Activated T-cell treated with anti-CD3 and anti-CD28 coated beads for 24 hours (primary cell): ENCODE results near the gene SERINC2.
"Not testable (repeated sequence)": the region's sequence is repeated elsewhere in the genome, so short reads cannot be mapped to it uniquely, and the experiment has no call there.

Experiments
- DNase-seq: peaks from one replicate; pipeline ENCODE4 v3.0.0-alpha.2; 2020; ENCODE audit warnings: low read depth

Gene SERINC2

GRCh38 chr1:31414980-31415370 is 2.0 kb downstream of the SERINC2 start:
- no peak for DNase-seq

- DNase-seq = no peak
Observed at GRCh38 chr1:31415658-31416057, 2.6 kb downstream of the SERINC2 start.

GRCh38 chr1:31416101-31416736 is 3.2 kb downstream of the SERINC2 start:
- DNase-seq = no peak

GRCh38 chr1:31417148-31417547 is 4.1 kb downstream of the SERINC2 start:
- DNase-seq = no peak

- DNase-seq = no peak
Observed at GRCh38 chr1:31418626-31419323, 5.8 kb downstream of the SERINC2 start.

- no peak for DNase-seq
Observed at GRCh38 chr1:31420716-31421115, 7.7 kb downstream of the SERINC2 start.

- no peak for DNase-seq
Observed at GRCh38 chr1:31421371-31422040, 8.5 kb downstream of the SERINC2 start.

GRCh38 chr1:31422505-31423319 is 9.7 kb downstream of the SERINC2 start:
- DNase-seq = peak; percentile 50

GRCh38 chr1:31423418-31423947 is 10.5 kb downstream of the SERINC2 start:
- no peak for DNase-seq

- DNase-seq = no peak
Observed at GRCh38 chr1:31424568-31424967, 11.6 kb downstream of the SERINC2 start.

- no peak for DNase-seq
Observed at GRCh38 chr1:31425301-31426081, 12.5 kb downstream of the SERINC2 start.

- no peak for DNase-seq
Observed at GRCh38 chr1:31426249-31426922, 13.4 kb downstream of the SERINC2 start.

GRCh38 chr1:31427322-31427721 is 14.3 kb downstream of the SERINC2 start:
- no peak for DNase-seq

- DNase-seq = no peak
Observed at GRCh38 chr1:31428436-31429221, 15.6 kb downstream of the SERINC2 start.

- DNase-seq = no peak
Observed at GRCh38 chr1:31429583-31429982, 16.6 kb downstream of the SERINC2 start.

- not testable (repeated sequence) for DNase-seq
Observed at GRCh38 chr1:31431351-31432257, 18.6 kb downstream of the SERINC2 start.

GRCh38 chr1:31432592-31433395 is 19.8 kb downstream of the SERINC2 start:
- no peak for DNase-seq

GRCh38 chr1:31433396-31433930 is 20.4 kb downstream of the SERINC2 start:
- no peak for DNase-seq
